B cell (primary cell): ENCODE data around the gene APCDD1L.

Experiments
- EZH2 ChIP-seq: IDR thresholded peaks from 2 replicates; pipeline ENCODE4 v1.6.1; 2012; ENCODE audit warnings: borderline replicate concordance, low read depth, mild to moderate bottlenecking, moderate library complexity, low read length; ENCODE audit not compliant: insufficient read depth, poor library complexity, severe bottlenecking
- TF ChIP-seq, protein P1 (sequence below): fragments of 200-600 bp; IDR thresholded peaks from one replicate; pipeline ENCODE4 v1.8.0; 2022; ENCODE audit warnings: antibody characterized with exemption, mild to moderate bottlenecking

DNA sequence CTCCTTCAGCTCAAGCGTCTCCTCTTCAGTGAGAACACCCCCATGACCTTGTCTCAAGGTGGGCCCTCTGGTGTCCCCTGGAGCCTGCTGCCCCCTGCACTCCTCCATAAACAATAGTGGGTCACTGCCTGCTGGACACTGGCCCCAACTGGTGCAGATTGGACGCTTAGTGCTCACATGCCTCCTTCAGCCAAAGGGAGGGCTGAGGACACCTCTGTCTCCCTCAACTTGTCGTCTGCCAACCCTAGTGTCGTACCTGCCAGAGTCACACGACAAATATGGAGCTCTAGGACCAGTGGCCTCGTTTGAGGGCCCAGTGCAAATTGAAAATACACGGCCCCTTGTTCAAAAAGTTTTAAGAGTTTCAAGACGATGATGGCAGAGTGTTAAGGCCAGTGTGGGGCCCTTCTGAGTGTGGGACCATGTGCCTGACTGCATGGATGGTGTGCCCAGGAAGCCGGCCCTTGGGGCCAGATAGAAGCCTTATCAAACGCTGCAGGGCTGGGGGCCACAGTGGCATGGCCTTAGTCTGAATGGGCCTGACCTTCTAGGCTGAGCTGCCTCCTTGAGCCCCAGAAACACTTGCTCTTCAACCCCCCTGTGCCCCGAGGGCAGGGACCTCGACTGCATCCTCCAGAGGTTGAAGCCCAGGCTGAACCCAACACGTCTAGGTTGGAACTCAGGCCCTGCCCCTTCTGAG is 20.1 kb downstream of the APCDD1L start:
- TF ChIP-seq, protein P1, sequence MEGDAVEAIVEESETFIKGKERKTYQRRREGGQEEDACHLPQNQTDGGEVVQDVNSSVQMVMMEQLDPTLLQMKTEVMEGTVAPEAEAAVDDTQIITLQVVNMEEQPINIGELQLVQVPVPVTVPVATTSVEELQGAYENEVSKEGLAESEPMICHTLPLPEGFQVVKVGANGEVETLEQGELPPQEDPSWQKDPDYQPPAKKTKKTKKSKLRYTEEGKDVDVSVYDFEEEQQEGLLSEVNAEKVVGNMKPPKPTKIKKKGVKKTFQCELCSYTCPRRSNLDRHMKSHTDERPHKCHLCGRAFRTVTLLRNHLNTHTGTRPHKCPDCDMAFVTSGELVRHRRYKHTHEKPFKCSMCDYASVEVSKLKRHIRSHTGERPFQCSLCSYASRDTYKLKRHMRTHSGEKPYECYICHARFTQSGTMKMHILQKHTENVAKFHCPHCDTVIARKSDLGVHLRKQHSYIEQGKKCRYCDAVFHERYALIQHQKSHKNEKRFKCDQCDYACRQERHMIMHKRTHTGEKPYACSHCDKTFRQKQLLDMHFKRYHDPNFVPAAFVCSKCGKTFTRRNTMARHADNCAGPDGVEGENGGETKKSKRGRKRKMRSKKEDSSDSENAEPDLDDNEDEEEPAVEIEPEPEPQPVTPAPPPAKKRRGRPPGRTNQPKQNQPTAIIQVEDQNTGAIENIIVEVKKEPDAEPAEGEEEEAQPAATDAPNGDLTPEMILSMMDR = no peak
- TF ChIP-seq EZH2 = no peak
